NCI-H187 treated with DMSO at 0.1 percent for 48 hours (cell line): ENCODE measurements around the gene APOBEC3A.
"Not testable (repeated sequence)": the region's sequence is repeated elsewhere in the genome, so short reads cannot be mapped to it uniquely, and the experiment has no call there.

Experiments used
- DNase-seq: peaks from one replicate; lab custom pipeline; 2025; lab: John Stamatoyannopoulos, UW

The APOBEC3A gene

GRCh38 chr22:38981005-38981991 is 23.9 kb downstream of the APOBEC3A start:
- DNase-seq, result no peak

GRCh38 chr22:38981992-38982927 is 24.9 kb downstream of the APOBEC3A start, which contains the start of gene APOBEC3B:
APOBEC3B (plus strand) TSS chr22:38982347; CDS start chr22:38982454, 107 bp downstream.
- DNase-seq, result no peak

- no peak for DNase-seq
Measured at GRCh38 chr22:38984224-38984623, 26.8 kb downstream of the APOBEC3A start.

- not testable (repeated sequence) for DNase-seq
Measured at GRCh38 chr22:38984784-38985757, 27.7 kb downstream of the APOBEC3A start.

- no peak for DNase-seq
Measured at GRCh38 chr22:38986629-38987028, 29.2 kb downstream of the APOBEC3A start.

- no peak for DNase-seq
Measured at GRCh38 chr22:38987171-38987895, 29.9 kb downstream of the APOBEC3A start.

- no peak for DNase-seq
Measured at GRCh38 chr22:38989466-38989865, 32.1 kb downstream of the APOBEC3A start.

GRCh38 chr22:38992871-38993371 is 35.5 kb downstream of the APOBEC3A start:
- DNase-seq, result not testable (repeated sequence)

GRCh38 chr22:38996105-38996504 is 38.7 kb downstream of the APOBEC3A start:
- no peak for DNase-seq

- no peak for DNase-seq
Measured at GRCh38 chr22:38997518-38997917, 40.1 kb downstream of the APOBEC3A start.

- DNase-seq, result no peak
Measured at GRCh38 chr22:39003165-39003638, 45.8 kb downstream of the APOBEC3A start.

- no peak for DNase-seq
Measured at GRCh38 chr22:39007177-39007576, 49.8 kb downstream of the APOBEC3A start.

GRCh38 chr22:39008271-39008850 is 51.0 kb downstream of the APOBEC3A start:
- not testable (repeated sequence) for DNase-seq

GRCh38 chr22:39010946-39011345 is 53.5 kb downstream of the APOBEC3A start:
- no peak for DNase-seq
